SU-DHL-6 (cell line): ENCODE results near the gene OR2A7.
"Not testable (repeated sequence)": the region's sequence is repeated elsewhere in the genome, so short reads cannot be mapped to it uniquely, and the experiment has no call there.

Experiments used
- EZH2phosphoT487 ChIP-seq: fragments of 200-600 bp; sonication (generic), shearing (Covaris generic); conservative IDR thresholded peaks from 2 replicates; pipeline ENCODE4 v1.6.1; 2018; ENCODE audit warnings: mild to moderate bottlenecking, antibody characterized with exemption, low read length, moderate library complexity, mixed read lengths
- TF ChIP-seq, protein P1 (sequence below): fragments of 200-600 bp; sonication (generic); IDR thresholded peaks from one replicate; pipeline ENCODE4 v1.5.1; 2017; ENCODE audit warnings: antibody characterized with exemption, mild to moderate bottlenecking, low read length, moderate library complexity; ENCODE audit not compliant: insufficient read depth, poor library complexity, severe bottlenecking

DNA sequence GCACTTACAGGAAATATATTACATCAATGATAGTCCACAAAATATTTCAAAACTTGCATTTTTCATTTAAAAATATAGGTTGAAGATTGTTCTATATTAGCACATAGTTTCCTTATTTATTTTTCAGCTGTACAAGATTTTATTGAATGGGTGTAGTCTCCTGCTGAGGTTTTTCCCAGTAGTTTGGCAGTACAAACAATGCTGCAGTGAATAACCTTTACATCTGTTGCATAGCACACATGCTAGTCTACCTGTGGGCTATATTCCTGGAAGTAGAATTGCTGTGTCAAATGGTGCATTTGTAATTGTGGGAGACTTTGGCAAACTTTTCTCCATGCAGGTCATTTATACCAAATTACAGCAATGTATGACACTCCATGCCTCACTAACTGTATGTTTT lies 44.1 kb downstream of the OR2A7 start:
- TF ChIP-seq, protein P1, sequence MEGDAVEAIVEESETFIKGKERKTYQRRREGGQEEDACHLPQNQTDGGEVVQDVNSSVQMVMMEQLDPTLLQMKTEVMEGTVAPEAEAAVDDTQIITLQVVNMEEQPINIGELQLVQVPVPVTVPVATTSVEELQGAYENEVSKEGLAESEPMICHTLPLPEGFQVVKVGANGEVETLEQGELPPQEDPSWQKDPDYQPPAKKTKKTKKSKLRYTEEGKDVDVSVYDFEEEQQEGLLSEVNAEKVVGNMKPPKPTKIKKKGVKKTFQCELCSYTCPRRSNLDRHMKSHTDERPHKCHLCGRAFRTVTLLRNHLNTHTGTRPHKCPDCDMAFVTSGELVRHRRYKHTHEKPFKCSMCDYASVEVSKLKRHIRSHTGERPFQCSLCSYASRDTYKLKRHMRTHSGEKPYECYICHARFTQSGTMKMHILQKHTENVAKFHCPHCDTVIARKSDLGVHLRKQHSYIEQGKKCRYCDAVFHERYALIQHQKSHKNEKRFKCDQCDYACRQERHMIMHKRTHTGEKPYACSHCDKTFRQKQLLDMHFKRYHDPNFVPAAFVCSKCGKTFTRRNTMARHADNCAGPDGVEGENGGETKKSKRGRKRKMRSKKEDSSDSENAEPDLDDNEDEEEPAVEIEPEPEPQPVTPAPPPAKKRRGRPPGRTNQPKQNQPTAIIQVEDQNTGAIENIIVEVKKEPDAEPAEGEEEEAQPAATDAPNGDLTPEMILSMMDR: not testable (repeated sequence)
- TF ChIP-seq EZH2phosphoT487: not testable (repeated sequence)
